ENCODE measurements around the gene ADARB2. TPM values are rescaled to one million over a fixed set of nuclear protein-coding genes. Genes with fewer than 3 reads are reported as not detected.

Gene ADARB2
- total and polyA plus RNA-seq, 8 donors = 0.41 to 0.92 (median 0.76) TPM

DNA sequence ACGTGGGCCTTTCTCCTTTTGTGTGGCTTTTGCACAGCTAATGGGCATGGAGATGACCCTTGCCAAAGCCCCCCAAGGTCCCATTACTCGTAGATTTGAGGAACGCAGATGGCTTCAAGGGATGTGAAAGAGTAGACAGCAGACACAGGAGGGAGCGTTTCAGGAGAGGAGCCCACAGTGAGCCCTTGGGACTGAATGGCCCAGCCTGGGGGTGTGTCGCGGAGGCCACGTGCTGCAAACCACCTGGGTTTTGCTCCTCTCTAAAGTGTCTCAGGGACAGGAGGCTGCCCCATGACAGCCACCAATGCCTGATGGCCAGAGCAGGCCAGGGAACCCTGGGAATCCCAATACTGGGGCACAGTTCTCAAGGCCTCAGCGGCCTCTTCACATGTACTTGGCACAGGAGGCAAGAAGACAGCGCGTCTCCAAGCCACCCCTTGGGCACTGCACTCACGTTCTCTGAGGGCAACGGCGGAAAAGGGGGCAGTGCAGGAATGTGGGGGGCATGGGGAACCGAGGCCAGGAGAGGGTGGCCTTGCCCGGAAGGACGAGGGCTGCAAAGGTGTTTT, 495.9 kb downstream of the ADARB2 start:
- Histone ChIP-seq H3K4me3 (no peak overlapping the region), H3K9me3 (no peaks in the 10 kb centered on the region), H3K36me3 (no peaks in the 10 kb centered on the region), H3K27ac (no peak overlapping the region), H3K27me3 (peaks cover 0 to 34% of the 10 kb centered on the region in 2 donors), H3K4me1 (no peaks in the 10 kb centered on the region)
- TF ChIP-seq, protein P1, sequence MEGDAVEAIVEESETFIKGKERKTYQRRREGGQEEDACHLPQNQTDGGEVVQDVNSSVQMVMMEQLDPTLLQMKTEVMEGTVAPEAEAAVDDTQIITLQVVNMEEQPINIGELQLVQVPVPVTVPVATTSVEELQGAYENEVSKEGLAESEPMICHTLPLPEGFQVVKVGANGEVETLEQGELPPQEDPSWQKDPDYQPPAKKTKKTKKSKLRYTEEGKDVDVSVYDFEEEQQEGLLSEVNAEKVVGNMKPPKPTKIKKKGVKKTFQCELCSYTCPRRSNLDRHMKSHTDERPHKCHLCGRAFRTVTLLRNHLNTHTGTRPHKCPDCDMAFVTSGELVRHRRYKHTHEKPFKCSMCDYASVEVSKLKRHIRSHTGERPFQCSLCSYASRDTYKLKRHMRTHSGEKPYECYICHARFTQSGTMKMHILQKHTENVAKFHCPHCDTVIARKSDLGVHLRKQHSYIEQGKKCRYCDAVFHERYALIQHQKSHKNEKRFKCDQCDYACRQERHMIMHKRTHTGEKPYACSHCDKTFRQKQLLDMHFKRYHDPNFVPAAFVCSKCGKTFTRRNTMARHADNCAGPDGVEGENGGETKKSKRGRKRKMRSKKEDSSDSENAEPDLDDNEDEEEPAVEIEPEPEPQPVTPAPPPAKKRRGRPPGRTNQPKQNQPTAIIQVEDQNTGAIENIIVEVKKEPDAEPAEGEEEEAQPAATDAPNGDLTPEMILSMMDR (IDR thresholded peaks at IDR 0.05) = no peak
- no peak for DNase-seq
- intact Hi-C loops (cut with DNase I) = no loop called here
- no peak for ATAC-seq

DNA sequence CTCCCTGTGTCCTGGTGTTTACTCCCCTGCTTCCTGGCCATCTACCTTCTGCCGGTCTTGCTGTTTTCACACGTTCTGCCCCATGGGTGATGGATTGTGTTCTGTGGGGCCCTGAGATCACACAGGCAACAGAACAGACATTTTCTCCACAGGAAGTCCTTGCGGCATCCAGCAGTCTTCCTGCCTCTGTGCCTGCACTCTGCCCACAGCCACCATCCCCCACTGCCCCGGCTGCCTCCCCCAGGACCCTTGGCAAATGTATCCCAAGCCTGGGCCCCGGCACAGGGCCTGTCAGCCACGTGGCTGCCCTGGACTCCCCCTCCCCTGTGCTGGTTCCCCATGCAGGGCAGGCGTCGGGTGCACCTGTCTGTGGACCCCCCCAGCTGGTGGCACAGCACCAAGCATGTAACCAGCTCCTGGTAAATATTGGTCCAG, 497.0 kb downstream of the ADARB2 start:
- H3K4me1 ChIP-seq = no peaks in the 10 kb centered on the region
- no peaks in the 10 kb centered on the region for H3K9me3 ChIP-seq
- no peak overlapping the region for H3K4me3 ChIP-seq
- DNase-seq (peak in 1 of 4 donors; percentile 78), ATAC-seq (no peak)
- no peak overlapping the region for H3K27ac ChIP-seq
- no peaks in the 10 kb centered on the region for H3K36me3 ChIP-seq
- intact Hi-C loops (cut with DNase I) = no loop called here
- H3K27me3 ChIP-seq = peaks cover 0 to 34% of the 10 kb centered on the region in 2 donors
- TF ChIP-seq, protein P1 (IDR thresholded peaks at IDR 0.05) = no peak

GRCh38 chr10:1233031-1233430, 504.3 kb downstream of the ADARB2 start:
- intact Hi-C loops (cut with DNase I) = no loop called here
- no peak overlapping the region for H3K27ac ChIP-seq
- no peaks in the 10 kb centered on the region for H3K4me1 ChIP-seq
- peaks cover 0 to 3% of the 10 kb centered on the region in 2 donors for H3K36me3 ChIP-seq
- DNase-seq (no peak), ATAC-seq (no peak)
- H3K4me3 ChIP-seq = no peak overlapping the region
- H3K9me3 ChIP-seq = no peaks in the 10 kb centered on the region
- TF ChIP-seq, protein P1 (IDR thresholded peaks at IDR 0.05) = no peak
- peaks cover 0 to 5% of the 10 kb centered on the region in 2 donors for H3K27me3 ChIP-seq

- Histone ChIP-seq H3K4me1 (no peaks in the 10 kb centered on the region), H3K4me3 (no peak overlapping the region), H3K27me3 (peaks cover 0 to 12% of the 10 kb centered on the region in 2 donors), H3K36me3 (peaks cover 0 to 3% of the 10 kb centered on the region in 2 donors), H3K27ac (no peak overlapping the region), H3K9me3 (no peaks in the 10 kb centered on the region)
- TF ChIP-seq, protein P1 (IDR thresholded peaks at IDR 0.05) = no peak
- intact Hi-C loops (cut with DNase I) = no loop called here
- ATAC-seq (no peak), DNase-seq (no peak)
Measured at GRCh38 chr10:1232164-1232911, 505.0 kb downstream of the ADARB2 start.

GRCh38 chr10:1230592-1231275, 506.6 kb downstream of the ADARB2 start:
- TF ChIP-seq, protein P1 (IDR thresholded peaks at IDR 0.05) = no peak
- no peak for DNase-seq
- intact Hi-C loops (cut with DNase I) = no loop called here
- Histone ChIP-seq H3K27me3 (peaks cover 0 to 16% of the 10 kb centered on the region in 2 donors), H3K4me3 (no peak overlapping the region), H3K4me1 (no peaks in the 10 kb centered on the region), H3K36me3 (peaks cover 0 to 3% of the 10 kb centered on the region in 2 donors), H3K9me3 (no peaks in the 10 kb centered on the region), H3K27ac (no peak overlapping the region)
- no peak for ATAC-seq
